Endodermal cell (in vitro differentiated cells): Measurements from ENCODE around the gene MAN2B2. TPM values are rescaled to one million over a fixed set of nuclear protein-coding genes. Genes with fewer than 3 reads are reported as not detected.

Experiments used
- DNase-seq: peaks from one replicate; pipeline ENCODE4 v3.0.0-alpha.2; 2017
- H3K27ac ChIP-seq: 2 replicates; pipeline ENCODE4 v1.5.1; 2013; ENCODE audit warnings: mild to moderate bottlenecking, low read depth, low read length, moderate library complexity
- H3K27me3 ChIP-seq: 2 replicates; pipeline ENCODE4 v1.6.1; 2013; ENCODE audit warnings: mild to moderate bottlenecking, low read length, moderate library complexity; ENCODE audit not compliant: insufficient read depth, control insufficient read depth, poor library complexity, severe bottlenecking
- H3K36me3 ChIP-seq: 2 replicates; pipeline ENCODE4 v1.7.0; 2013; ENCODE audit warnings: mild to moderate bottlenecking, low read length, moderate library complexity; ENCODE audit not compliant: control insufficient read depth, insufficient read depth
- H3K4me1 ChIP-seq: one replicate; pipeline ENCODE4 v1.7.0; 2013; ENCODE audit warnings: low read length; ENCODE audit not compliant: control insufficient read depth, insufficient read depth
- H3K4me3 ChIP-seq: 2 replicates; pipeline ENCODE4 v1.5.1; 2013; ENCODE audit warnings: mild to moderate bottlenecking, low read length, moderate library complexity
- H3K9ac ChIP-seq: 2 replicates; pipeline ENCODE4 v1.6.1; 2013; ENCODE audit warnings: mild to moderate bottlenecking, low read length, moderate library complexity; ENCODE audit not compliant: poor library complexity, severe bottlenecking; ENCODE audit errors: extremely low read depth
- H3K9me3 ChIP-seq: 2 replicates; pipeline ENCODE4 v1.6.1; 2013; ENCODE audit warnings: mild to moderate bottlenecking, low read length, moderate library complexity; ENCODE audit not compliant: control insufficient read depth
- H3K27ac Mint-ChIP-seq: 2 replicates; pipeline ENCODE4 v1.8.0; 2020; ENCODE audit warnings: mixed read lengths
- H3K27me3 Mint-ChIP-seq: 2 replicates; pipeline ENCODE4 v1.8.0; 2021; ENCODE audit warnings: mild to moderate bottlenecking, mixed read lengths; ENCODE audit not compliant: insufficient read depth
- H3K36me3 Mint-ChIP-seq: 2 replicates; pipeline ENCODE4 v1.8.0; 2020; ENCODE audit warnings: low read depth, mixed read lengths
- H3K4me1 Mint-ChIP-seq: 2 replicates; pipeline ENCODE4 v1.8.0; 2020; ENCODE audit warnings: mixed read lengths
- H3K4me3 Mint-ChIP-seq: 2 replicates; pipeline ENCODE4 v1.8.0; 2020; ENCODE audit warnings: mild to moderate bottlenecking, moderate library complexity, mixed read lengths
- H3K9me3 Mint-ChIP-seq: 2 replicates; pipeline ENCODE4 v1.8.0; 2020; ENCODE audit warnings: mild to moderate bottlenecking, mixed read lengths
- WGBS, 2 experiments: methylation state at CpG; one replicate each; pipeline versions ENCODE4 v1.1.5 to v1.1.7; 2013; ENCODE audit warnings: missing lambda C conversion rate in 2 of 2, mixed read lengths in 1 of 2; ENCODE audit not compliant: insufficient coverage in 1 of 2, insufficient read length in 1 of 2; 5-methylcytosine and 5-hydroxymethylcytosine counted together
- total RNA-seq, 2 donors: library from RNA; stranded (reverse); fragmentation: NEBNext Ultra II Directional in 1 of 2; extraction: Animal tissue kit (Norgen Biotek cat#: 25700) in 1 of 2; gene quantifications; 2 replicates in 1 of 2; 3 replicates in 1 of 2; pipeline ENCODE4 v1.2.1, GENCODE V29; 2021
- TF ChIP-seq, protein P1 (sequence below): fragments of 200-600 bp; sonication (generic); conservative IDR thresholded peaks from 2 replicates; pipeline ENCODE4 v1.5.0; 2021; ENCODE audit warnings: antibody characterized with exemption, mild to moderate bottlenecking

MAN2B2 gene
- total RNA-seq, 2 donors from 2014 or later, result 13.3 to 20.8 TPM

GRCh38 chr4:6526671-6527091, 48.3 kb upstream of the MAN2B2 start:
- Mint-ChIP-seq H3K4me1 (peaks cover 33% of the 10 kb centered on the region), H3K4me3 (no peak overlapping the region), H3K27ac (no peak overlapping the region), H3K9me3 (no peaks in the 10 kb centered on the region), H3K36me3 (no peaks in the 10 kb centered on the region), H3K27me3 (no peaks in the 10 kb centered on the region)
- TF ChIP-seq, protein P1, sequence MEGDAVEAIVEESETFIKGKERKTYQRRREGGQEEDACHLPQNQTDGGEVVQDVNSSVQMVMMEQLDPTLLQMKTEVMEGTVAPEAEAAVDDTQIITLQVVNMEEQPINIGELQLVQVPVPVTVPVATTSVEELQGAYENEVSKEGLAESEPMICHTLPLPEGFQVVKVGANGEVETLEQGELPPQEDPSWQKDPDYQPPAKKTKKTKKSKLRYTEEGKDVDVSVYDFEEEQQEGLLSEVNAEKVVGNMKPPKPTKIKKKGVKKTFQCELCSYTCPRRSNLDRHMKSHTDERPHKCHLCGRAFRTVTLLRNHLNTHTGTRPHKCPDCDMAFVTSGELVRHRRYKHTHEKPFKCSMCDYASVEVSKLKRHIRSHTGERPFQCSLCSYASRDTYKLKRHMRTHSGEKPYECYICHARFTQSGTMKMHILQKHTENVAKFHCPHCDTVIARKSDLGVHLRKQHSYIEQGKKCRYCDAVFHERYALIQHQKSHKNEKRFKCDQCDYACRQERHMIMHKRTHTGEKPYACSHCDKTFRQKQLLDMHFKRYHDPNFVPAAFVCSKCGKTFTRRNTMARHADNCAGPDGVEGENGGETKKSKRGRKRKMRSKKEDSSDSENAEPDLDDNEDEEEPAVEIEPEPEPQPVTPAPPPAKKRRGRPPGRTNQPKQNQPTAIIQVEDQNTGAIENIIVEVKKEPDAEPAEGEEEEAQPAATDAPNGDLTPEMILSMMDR, result no peak
- Histone ChIP-seq H3K9ac (no peak overlapping the region), H3K27ac (no peak overlapping the region), H3K36me3 (no peaks in the 10 kb centered on the region), H3K4me3 (no peak overlapping the region), H3K27me3 (no peaks in the 10 kb centered on the region), H3K9me3 (no peaks in the 10 kb centered on the region), H3K4me1 (peaks cover 23% of the 10 kb centered on the region)
- WGBS, 2 experiments, result 61 to 81% methylated on average over 3 to 9 of the region's 9 CpGs
- peak; percentile 90 for DNase-seq

DNA sequence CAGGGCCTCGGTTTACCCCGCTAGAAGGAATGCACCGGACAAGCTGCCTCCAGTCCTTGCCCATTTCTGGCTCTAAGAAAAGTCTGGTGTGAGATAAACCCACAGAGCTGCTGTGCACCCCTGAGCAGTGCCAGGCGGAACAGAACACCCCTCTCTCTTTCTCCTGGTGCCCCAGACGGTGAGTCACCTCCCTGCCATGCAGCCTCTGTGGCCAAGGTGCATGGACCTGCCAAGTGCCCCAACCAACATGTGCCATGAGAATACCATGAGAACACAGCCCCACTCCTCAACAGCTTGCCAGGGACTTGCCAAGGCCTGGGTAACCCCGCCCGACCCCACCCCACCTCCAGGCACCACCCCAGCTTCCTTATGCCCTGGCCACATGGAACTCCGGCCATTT, 47.7 kb upstream of the MAN2B2 start:
- Histone ChIP-seq H3K9ac (no peak overlapping the region), H3K36me3 (no peaks in the 10 kb centered on the region), H3K9me3 (no peaks in the 10 kb centered on the region), H3K27me3 (no peaks in the 10 kb centered on the region), H3K27ac (no peak overlapping the region), H3K4me1 (peaks cover 23% of the 10 kb centered on the region), H3K4me3 (no peak overlapping the region)
- no peaks in the 10 kb centered on the region for H3K36me3 Mint-ChIP-seq
- 92 to 100% methylated on average over 3 to 8 of the region's 8 CpGs for WGBS, 2 experiments
- H3K27me3 Mint-ChIP-seq, result no peaks in the 10 kb centered on the region
- H3K27ac Mint-ChIP-seq, result peak overlapping the region; percentile 30
- TF ChIP-seq, protein P1, result no peak
- no peaks in the 10 kb centered on the region for H3K9me3 Mint-ChIP-seq
- peak; percentile 54 for DNase-seq
- H3K4me3 Mint-ChIP-seq, result no peak overlapping the region
- H3K4me1 Mint-ChIP-seq, result peaks cover 33% of the 10 kb centered on the region

GRCh38 chr4:6527683-6528595, 47.0 kb upstream of the MAN2B2 start:
- Histone ChIP-seq H3K9me3 (no peaks in the 10 kb centered on the region), H3K4me3 (no peak overlapping the region), H3K27me3 (no peaks in the 10 kb centered on the region), H3K27ac (peak overlapping the region; percentile 29), H3K9ac (peak overlapping the region; percentile 30), H3K36me3 (no peaks in the 10 kb centered on the region), H3K4me1 (peaks cover 23% of the 10 kb centered on the region)
- peaks cover 2% of the 10 kb centered on the region for H3K27me3 Mint-ChIP-seq
- H3K4me3 Mint-ChIP-seq, result peak overlapping the region; percentile 4
- H3K9me3 Mint-ChIP-seq, result no peaks in the 10 kb centered on the region
- peak overlapping the region; percentile 96 for H3K27ac Mint-ChIP-seq
- TF ChIP-seq, protein P1, result no peak
- H3K4me1 Mint-ChIP-seq, result peaks cover 33% of the 10 kb centered on the region
- 79 to 85% methylated on average over 9 to 26 of the region's 26 CpGs for WGBS, 2 experiments
- peak; percentile 77 for DNase-seq
- H3K36me3 Mint-ChIP-seq, result no peaks in the 10 kb centered on the region
